GM19463 (cell line): Measurements from ENCODE around the gene IDS.
"Not testable (repeated sequence)": the region's sequence is repeated elsewhere in the genome, so short reads cannot be mapped to it uniquely, and the experiment has no call there.

Experiments
- ATAC-seq: cut with Tn5 transposase; IDR thresholded peaks from one replicate; pipeline ENCODE4 v1.9.1; 2021; ENCODE audit warnings: mild to moderate bottlenecking, moderate library complexity; ENCODE audit not compliant: unreplicated experiment

IDS gene

GRCh38 chrX:149499766-149500165, 5.3 kb downstream of the IDS start:
- ATAC-seq: no peak

- ATAC-seq: no peak
These were observed 6.3 kb downstream of the IDS start for GRCh38 chrX:149498767-149499166.

DNA sequence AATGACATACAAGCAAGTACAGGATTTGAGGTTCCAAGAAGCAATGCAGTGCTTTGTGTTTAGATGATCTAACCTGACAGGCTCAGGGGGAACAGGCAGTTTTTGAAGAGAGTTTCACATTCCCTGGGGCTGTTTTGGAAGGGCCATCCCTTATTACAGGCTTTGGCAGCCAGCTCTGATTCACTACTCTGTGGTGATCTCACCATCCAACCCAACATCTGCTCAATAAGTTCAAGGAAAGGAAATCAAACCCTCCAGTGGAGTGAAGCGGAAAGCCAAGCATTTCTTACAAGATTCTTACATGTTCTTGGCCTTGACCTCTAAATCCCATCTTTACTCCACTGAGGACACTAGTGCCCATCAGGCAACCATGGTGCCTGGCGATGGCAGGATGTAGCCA, 7.5 kb downstream of the IDS start:
- ATAC-seq: no peak

DNA sequence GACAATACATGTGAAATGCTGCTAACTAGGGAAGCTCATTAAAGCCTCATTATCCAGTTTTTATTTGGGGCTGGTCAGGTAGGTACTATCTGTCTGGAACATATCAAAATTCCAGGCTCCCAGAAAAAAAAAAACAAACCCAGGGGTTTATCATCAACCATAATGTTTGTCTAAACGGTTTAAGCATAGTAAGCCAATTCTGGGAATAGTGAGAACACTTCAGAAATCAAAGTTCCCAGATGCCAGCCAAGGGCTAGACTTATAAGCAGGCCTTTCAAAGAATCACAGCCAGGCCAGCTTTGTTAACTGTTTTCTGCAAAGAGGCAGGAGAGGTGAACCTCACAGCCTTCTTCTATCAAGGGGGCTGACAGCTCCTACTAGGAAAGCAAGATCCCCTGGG, 8.1 kb downstream of the IDS start:
- ATAC-seq: no peak

- ATAC-seq: no peak
These were observed 9.5 kb downstream of the IDS start for GRCh38 chrX:149495573-149496071.

GRCh38 chrX:149494844-149495565, 10.1 kb downstream of the IDS start:
- no peak for ATAC-seq

- no peak for ATAC-seq
These were observed 11.2 kb downstream of the IDS start for GRCh38 chrX:149493567-149494562.

- ATAC-seq: no peak
These were observed 13.3 kb downstream of the IDS start for GRCh38 chrX:149491812-149492211.

GRCh38 chrX:149490100-149490499, 15.0 kb downstream of the IDS start:
- ATAC-seq: no peak

DNA sequence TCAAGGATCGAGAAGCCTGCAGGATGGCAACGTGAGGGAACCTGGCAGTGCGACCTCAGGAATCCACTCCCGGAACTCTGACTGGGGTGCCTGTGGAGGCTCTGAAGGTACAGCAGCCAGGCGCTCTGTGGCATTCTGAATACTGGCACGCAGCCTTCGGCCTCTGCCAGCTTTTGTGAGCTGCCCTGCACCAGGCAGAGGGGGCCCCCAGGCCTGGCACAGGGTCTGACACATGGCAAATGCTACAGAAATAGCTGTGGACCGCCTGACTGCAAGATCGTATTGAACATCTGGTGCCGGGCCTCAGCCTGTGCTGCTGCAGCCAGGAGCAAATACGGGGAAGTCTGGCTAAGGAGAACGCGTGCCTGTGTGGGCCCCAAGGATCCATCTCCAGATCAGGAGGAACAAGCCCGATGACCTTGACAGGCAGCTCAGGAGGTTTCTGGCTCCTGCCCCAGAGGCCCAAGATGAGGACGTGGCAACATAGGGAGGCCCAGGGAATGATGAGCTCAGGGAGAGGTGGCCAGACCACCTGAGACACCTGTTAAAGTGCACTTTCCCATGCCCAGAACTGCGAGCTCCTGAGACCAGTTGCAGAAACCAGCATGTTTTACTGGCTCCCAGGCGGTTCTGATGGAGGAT, 16.6 kb downstream of the IDS start:
- ATAC-seq: not testable (repeated sequence)

DNA sequence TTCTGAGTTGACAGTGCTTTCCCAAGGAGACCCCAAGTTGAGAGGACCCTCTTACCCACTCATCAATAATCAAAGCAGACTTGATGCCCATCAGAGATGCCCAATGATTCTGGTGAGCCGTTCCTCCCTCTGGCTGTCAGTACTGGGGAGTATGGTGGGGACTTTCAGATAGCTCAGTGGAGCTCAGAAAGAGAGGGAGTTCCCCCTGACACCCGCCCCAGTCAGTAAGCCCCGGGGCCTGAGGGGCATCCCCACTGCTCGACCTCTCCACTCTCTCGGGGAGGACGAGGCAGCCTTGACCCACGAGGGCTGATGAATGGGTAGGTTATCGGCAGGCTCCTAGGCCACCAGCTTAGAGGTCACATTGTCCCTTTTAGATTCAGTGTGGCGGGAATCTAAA, 17.1 kb downstream of the IDS start:
- not testable (repeated sequence) for ATAC-seq

DNA sequence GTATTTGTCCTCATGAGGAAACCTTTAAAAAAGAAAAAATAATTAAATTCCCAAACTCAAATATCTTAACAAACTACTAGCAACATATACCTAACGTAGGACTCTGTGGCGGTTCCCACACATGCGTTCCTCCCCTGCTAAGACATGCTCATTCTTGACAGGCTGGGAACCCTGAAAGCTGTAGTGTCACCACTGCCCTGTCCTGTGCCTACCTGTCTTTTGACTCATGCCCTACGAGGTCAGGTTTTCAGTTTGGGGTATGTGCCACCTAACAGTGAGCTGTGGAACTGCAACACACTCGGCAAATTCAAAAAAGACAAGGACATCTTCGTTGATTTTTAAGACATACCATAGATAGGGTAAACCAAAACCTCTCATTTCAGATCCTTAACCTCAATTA, 17.8 kb downstream of the IDS start:
- peak; percentile 52 for ATAC-seq

DNA sequence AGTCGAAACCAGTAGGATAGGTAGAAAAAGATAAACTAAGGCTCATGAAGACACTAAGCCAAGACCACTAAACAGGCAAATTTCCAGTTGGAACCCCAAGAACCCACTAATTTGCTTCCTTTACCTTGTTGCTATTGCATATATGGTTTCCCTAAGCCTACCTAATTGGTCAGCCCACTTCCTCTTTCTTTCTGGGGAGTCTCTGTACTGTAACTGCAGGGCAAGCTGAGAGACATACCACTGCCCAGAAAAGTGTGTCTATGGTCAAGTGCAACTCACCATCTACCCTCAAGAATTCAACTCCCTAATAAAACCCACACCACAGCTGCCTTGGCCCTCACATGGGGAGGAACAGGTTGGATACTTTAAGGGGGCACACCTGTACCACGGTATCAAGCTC, 28.6 kb downstream of the IDS start:
- peak; percentile 60 for ATAC-seq

DNA sequence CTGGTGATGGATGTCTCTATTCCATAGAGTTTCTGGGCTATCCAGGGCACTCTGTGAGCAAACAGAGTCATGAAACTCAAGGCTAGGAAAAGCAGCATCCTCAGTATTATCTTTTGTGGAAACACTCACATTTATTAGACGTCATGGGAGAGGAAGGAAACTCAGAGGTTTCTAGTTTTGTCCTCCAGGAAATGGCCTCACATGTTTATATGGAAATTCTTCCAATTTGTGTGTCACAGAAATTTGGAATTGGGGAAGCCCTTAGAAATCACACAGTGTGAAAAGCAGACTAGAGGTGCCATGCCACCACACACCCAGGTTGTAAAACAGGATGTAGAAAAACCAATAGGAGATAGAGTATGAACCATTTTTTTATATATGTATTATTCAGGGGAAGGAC, 31.1 kb downstream of the IDS start:
- no peak for ATAC-seq

DNA sequence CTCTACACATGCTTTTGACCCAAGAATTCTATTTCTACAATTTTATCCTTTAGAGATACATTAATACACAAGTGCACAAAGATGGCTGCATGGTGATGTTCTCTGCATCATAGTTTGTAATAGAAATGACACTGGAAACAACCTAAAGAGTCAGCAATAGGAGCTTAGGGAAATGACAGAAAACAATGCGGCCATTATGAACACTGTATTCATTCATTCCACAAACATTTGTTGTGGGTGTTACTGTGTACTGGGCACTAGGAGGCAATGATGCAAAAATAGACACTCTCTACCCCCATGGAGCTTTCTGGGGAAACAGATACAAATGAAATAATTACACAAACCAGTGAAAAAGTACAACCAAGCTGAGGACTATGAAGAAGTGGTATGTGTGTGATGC, 32.0 kb downstream of the IDS start:
- ATAC-seq: no peak

GRCh38 chrX:149472625-149473024, 32.5 kb downstream of the IDS start:
- no peak for ATAC-seq

DNA sequence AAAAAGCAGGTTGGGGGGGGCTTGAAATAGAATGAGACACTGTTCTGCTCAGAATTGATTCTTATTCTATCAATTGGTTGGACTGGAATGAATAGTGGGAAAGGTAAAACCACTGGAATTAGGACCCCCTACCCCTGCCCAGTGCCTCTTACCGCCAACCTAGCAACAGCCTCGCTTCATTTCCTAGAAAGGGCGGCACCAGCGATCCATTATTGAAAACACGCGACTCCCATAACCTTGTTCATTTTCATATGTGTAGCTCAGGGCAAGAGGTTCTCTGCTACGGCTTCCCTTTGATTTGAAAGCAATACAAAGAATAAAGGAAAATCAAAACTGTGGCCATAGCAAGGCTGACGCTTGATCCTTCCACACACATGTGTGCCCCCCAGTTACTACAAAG, 33.7 kb downstream of the IDS start:
- ATAC-seq: no peak

- peak; percentile 94 for ATAC-seq
These were observed 34.2 kb downstream of the IDS start for GRCh38 chrX:149470955-149471354.

DNA sequence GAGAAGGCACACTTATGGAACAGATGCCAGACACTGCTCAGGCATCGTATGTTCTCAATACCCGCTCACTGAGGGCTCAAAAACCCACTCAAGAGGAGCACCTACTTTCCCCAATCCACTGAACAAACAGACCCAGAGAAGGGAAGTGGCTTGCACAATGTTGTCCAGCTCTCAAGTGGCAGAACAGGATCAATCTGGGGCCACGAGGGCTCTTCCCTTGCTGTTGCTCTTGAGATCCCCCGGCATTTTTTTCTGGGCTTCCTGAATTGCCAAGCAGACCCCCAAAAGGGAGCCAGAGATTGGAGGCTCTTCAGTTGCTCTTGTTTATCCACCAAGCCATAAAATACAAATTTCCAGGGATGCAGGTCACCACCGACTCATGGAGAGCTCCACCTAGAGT, 35.7 kb downstream of the IDS start:
- no peak for ATAC-seq

DNA sequence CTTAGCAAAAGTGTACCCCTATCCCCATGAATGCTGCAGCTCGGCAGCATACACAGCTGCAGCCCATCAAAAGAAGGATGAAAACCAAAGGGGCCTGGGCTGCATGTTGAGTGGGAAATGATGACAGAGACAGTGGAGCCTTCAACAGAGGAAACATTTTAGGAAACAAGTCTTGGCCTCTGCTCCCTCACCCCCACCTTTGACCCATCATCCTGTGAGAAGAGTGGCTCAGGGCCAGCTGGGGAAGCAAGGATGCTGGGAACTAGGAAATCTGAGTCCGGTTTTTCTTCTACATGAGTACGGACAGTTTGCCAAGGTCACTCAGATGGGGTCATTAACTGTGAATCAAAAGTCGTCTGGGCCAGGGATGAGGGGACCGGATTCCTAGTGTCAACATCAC, 37.2 kb downstream of the IDS start:
- no peak for ATAC-seq

DNA sequence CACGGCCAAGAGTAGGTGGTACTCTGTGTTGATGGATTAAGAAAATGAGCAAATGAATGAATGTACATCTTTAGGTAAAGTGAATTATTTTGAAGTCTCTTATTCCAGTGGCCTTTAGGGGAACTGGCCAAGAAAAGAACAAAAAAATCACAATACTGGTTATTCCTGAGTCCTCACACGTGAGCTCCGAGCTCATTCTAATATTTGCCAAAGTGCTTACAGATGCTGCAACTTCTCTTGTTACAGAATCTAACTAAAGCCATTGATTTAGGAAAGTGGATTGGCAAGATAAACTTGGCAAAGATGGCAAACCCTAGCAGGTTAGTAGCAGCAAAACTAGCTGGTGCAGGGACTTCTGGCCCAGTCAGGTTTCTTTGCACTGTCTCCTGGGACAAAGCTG, 37.6 kb downstream of the IDS start:
- no peak for ATAC-seq
